CD8-positive, alpha-beta memory T cell (primary cell): ENCODE results near the gene TSFM. TPM values are rescaled to one million over a fixed set of nuclear protein-coding genes. Genes with fewer than 3 reads are reported as not detected.

Experiments used
- CTCF ChIA-PET: fragments of 350-600 bp; sonication (Branson Sonifier 250); formaldehyde crosslinking; loops from one replicate; lab custom pipeline; 2021; ENCODE audit warnings: antibody characterized with exemption; lab: Charles Lee
- POLR2A ChIA-PET: fragments of 350-600 bp; sonication (Branson Sonifier 250); formaldehyde crosslinking; loops from one replicate; lab custom pipeline; 2021; ENCODE audit warnings: antibody characterized with exemption; lab: Charles Lee
- DNase-seq, 5 donors: peaks; one replicate each; pipeline versions ENCODE4 v3.0.0 to v3.0.0-alpha.2; 2020 to 2022; ENCODE audit warnings: mixed read lengths in 1 of 5
- H3K27ac ChIP-seq: one replicate; pipeline ENCODE4 v1.7.0; 2013; ENCODE audit warnings: low read depth, mild to moderate bottlenecking, low read length, moderate library complexity
- H3K27me3 ChIP-seq: 2 replicates; pipeline ENCODE4 v1.7.0; 2013; ENCODE audit warnings: low read length, mild to moderate bottlenecking; ENCODE audit not compliant: insufficient read depth, poor library complexity, severe bottlenecking
- H3K36me3 ChIP-seq: 2 replicates; pipeline ENCODE4 v1.7.0; 2013; ENCODE audit warnings: mild to moderate bottlenecking, low read length, moderate library complexity; ENCODE audit not compliant: insufficient read depth
- H3K4me1 ChIP-seq: 2 replicates; pipeline ENCODE4 v1.7.0; 2013; ENCODE audit warnings: mild to moderate bottlenecking, low read length, moderate library complexity; ENCODE audit not compliant: insufficient read depth
- H3K4me3 ChIP-seq: 2 replicates; pipeline ENCODE4 v1.7.0; 2013; ENCODE audit warnings: mild to moderate bottlenecking, low read length
- H3K9me3 ChIP-seq: 2 replicates; pipeline ENCODE4 v1.7.0; 2013; ENCODE audit warnings: mild to moderate bottlenecking, low read length
- H3K27ac Mint-ChIP-seq, 8 donors: one replicate each; pipeline ENCODE4 v1.8.0; 2020 to 2021; ENCODE audit warnings: mixed read lengths in 8 of 8, mild to moderate bottlenecking in 6 of 8, inconsistent platforms in 3 of 8, moderate library complexity in 3 of 8
- H3K27me3 Mint-ChIP-seq, 2 donors: one replicate each; pipeline ENCODE4 v1.8.0; 2020 to 2021; ENCODE audit warnings: mixed read lengths in 2 of 2, mild to moderate bottlenecking in 1 of 2, moderate library complexity in 1 of 2
- H3K36me3 Mint-ChIP-seq, 3 donors: one replicate each; pipeline ENCODE4 v1.8.0; 2020 to 2021; ENCODE audit warnings: mixed read lengths in 3 of 3, inconsistent platforms in 1 of 3, mild to moderate bottlenecking in 1 of 3
- H3K4me1 Mint-ChIP-seq, 3 donors: one replicate each; pipeline ENCODE4 v1.8.0; 2020 to 2021; ENCODE audit warnings: mixed read lengths in 3 of 3, inconsistent platforms in 1 of 3, mild to moderate bottlenecking in 1 of 3
- H3K4me3 Mint-ChIP-seq, 7 donors: one replicate each; pipeline ENCODE4 v1.8.0; 2020 to 2021; ENCODE audit warnings: mixed read lengths in 7 of 7, mild to moderate bottlenecking in 6 of 7, moderate library complexity in 4 of 7, inconsistent platforms in 2 of 7
- H3K9me3 Mint-ChIP-seq, 5 donors: one replicate each; pipeline ENCODE4 v1.8.0; 2020 to 2022; ENCODE audit warnings: mixed read lengths in 5 of 5, mild to moderate bottlenecking in 3 of 5, moderate library complexity in 2 of 5, inconsistent platforms in 1 of 5
- polyA plus RNA-seq: library from polyadenylated mRNA; unstranded; fragments of 300-500 nt; fragmentation: Illumina TruSeq; gene quantifications from one replicate; pipeline ENCODE4 v1.2.3, GENCODE V29; 2021
- total RNA-seq, 2 experiments: library from RNA; stranded (reverse); gene quantifications; one replicate each; pipeline ENCODE4 v1.2.3, GENCODE V29; 2021

TSFM gene
- total RNA-seq: 10 to 100 TPM; 64.0 to 69.0 TPM
- polyA plus RNA-seq: 32.6 TPM

DNA sequence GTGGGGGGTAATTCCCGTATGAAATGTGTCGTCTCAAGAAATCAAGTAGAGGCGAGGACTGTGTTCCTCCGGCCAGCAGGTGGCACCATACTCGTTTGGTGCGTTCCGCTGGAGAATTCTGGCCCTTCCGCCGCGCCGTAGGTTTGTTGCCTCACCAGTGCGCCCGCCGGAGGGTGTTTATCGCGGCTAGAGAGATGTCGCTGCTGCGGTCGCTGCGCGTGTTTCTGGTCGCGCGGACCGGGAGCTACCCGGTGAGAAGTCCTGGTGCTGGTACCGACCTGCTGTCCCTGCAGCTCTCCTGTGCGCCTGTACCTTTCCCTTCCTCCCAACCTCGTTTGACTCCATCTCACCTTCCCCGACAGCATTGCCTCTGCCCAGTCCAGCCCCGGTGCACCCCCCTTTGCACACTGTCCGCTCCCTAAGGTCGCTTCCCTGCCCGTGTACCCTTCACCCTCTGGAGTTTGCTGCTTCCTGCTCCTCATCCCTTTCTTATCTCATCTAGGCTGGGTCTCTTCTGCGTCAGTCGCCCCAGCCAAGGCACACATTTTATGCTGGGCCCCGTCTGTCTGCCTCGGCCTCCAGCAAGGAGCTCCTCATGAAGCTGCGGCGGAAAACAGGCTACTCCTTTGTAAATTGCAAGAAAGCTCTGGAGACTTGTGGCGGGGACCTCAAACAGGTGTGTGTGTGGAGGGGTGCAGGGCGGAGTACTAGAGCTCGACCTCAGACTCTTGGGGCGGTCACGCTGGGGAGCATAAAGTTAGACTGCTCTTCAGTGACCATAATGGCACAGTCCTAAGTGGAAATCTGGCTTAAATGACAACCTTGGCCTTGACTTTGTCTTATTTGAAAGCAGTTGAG, at the start of gene TSFM:
TSS of gene TSFM (plus strand) at position 180 of the 858 bp plus-strand sequence. CDS start at position 195, 15 bp downstream.
- Histone ChIP-seq H3K27me3 (no peaks in the 10 kb centered on the region), H3K36me3 (peaks cover 22% of the 10 kb centered on the region), H3K27ac (peak within 1 kb of the TSS; percentile 95), H3K4me1 (peaks cover 40% of the 10 kb centered on the region), H3K9me3 (no peaks in the 10 kb centered on the region), H3K4me3 (peak within 1 kb of the TSS; percentile 99)
- H3K27ac Mint-ChIP-seq: peak within 1 kb of the TSS; percentile 98 to 100 (median 99)
- peak within 1 kb of the TSS; percentile 99 to 100 (median 100) for H3K4me3 Mint-ChIP-seq
- ChIA-PET POLR2A (interaction anchor here (0.6 to 1.5 kb wide), 6 partner anchors 11 to 1445 kb away, joined by 3 to 7 read pairs (median 4); partner anchors contain the start of genes CTDSP2, EEF1AKMT3 and IL23A), CTCF (interaction anchor here (0.7 to 4.1 kb wide), 21 partner anchors 8 to 221 kb away, joined by 3 to 24 read pairs (median 4); partner anchors contain the start of genes CTDSP2, EEF1AKMT3, MARCHF9 and METTL1)
- H3K4me1 Mint-ChIP-seq: peaks cover 45 to 55% (median 51%) of the 10 kb centered on the region in 3 donors
- peaks cover 0 to 3% of the 10 kb centered on the region in 2 donors for H3K27me3 Mint-ChIP-seq
- H3K36me3 Mint-ChIP-seq: peaks cover 0 to 37% (median 12%) of the 10 kb centered on the region in 3 donors
- peak; percentile 91 to 98 (median 94) for DNase-seq
- no peaks in the 10 kb centered on the region for H3K9me3 Mint-ChIP-seq

GRCh38 chr12:57733928-57734327, 48.7 kb upstream of the TSFM start:
- peak overlapping the region in 7 of 8 donors; percentile 26 to 93 (median 66) for H3K27ac Mint-ChIP-seq
- peaks cover 60% of the 10 kb centered on the region for H3K36me3 ChIP-seq
- H3K36me3 Mint-ChIP-seq: peaks cover 7 to 78% (median 12%) of the 10 kb centered on the region in 3 donors

GRCh38 chr12:57734591-57734990, 48.0 kb upstream of the TSFM start:
- peaks cover 12 to 79% (median 12%) of the 10 kb centered on the region in 3 donors for H3K36me3 Mint-ChIP-seq
- ChIA-PET CTCF (interaction anchor here (1.2 kb wide), 1 partner anchor 25 kb away, joined by 4 read pairs; no protein-coding TSS in a partner anchor), POLR2A (no interaction called here)
- no peak overlapping the region for H3K4me3 ChIP-seq
- H3K9me3 Mint-ChIP-seq: no peaks in the 10 kb centered on the region
- H3K27me3 ChIP-seq: no peaks in the 10 kb centered on the region
- peaks cover 10% of the 10 kb centered on the region for H3K4me1 ChIP-seq
- H3K4me3 Mint-ChIP-seq: peak overlapping the region in 1 of 7 donors; percentile 80
- peaks cover 23 to 31% (median 24%) of the 10 kb centered on the region in 3 donors for H3K4me1 Mint-ChIP-seq
- no peak for DNase-seq
- peaks cover 0 to 2% of the 10 kb centered on the region in 2 donors for H3K27me3 Mint-ChIP-seq
- H3K36me3 ChIP-seq: peaks cover 59% of the 10 kb centered on the region
- peak overlapping the region in 7 of 8 donors; percentile 37 to 93 (median 84) for H3K27ac Mint-ChIP-seq
- no peak overlapping the region for H3K27ac ChIP-seq
- no peaks in the 10 kb centered on the region for H3K9me3 ChIP-seq

More at GRCh38 chr12:57733928-57734327, 48.7 kb upstream of the TSFM start:
- H3K27ac ChIP-seq: no peak overlapping the region
- no peak overlapping the region for H3K4me3 ChIP-seq
- POLR2A ChIA-PET: no interaction called here
- no peak overlapping the region for H3K4me3 Mint-ChIP-seq
- peaks cover 0 to 2% of the 10 kb centered on the region in 2 donors for H3K27me3 Mint-ChIP-seq
- H3K9me3 ChIP-seq: no peaks in the 10 kb centered on the region
- H3K27me3 ChIP-seq: no peaks in the 10 kb centered on the region
- H3K4me1 ChIP-seq: peaks cover 3% of the 10 kb centered on the region
- CTCF ChIA-PET: no interaction called here
- H3K9me3 Mint-ChIP-seq: no peaks in the 10 kb centered on the region
- peaks cover 17 to 25% (median 17%) of the 10 kb centered on the region in 3 donors for H3K4me1 Mint-ChIP-seq
- peak in 1 of 5 donors; percentile 37 for DNase-seq

GRCh38 chr12:57735198-57735855, 47.3 kb upstream of the TSFM start:
- H3K27ac Mint-ChIP-seq: peak overlapping the region; percentile 37 to 93 (median 83)
- peak overlapping the region in 2 of 7 donors; percentile 47 to 80 for H3K4me3 Mint-ChIP-seq
- H3K4me1 Mint-ChIP-seq: peaks cover 26 to 39% (median 30%) of the 10 kb centered on the region in 3 donors
- no peak overlapping the region for H3K4me3 ChIP-seq
- H3K9me3 ChIP-seq: no peaks in the 10 kb centered on the region
- POLR2A ChIA-PET: interaction anchor here (0.5 kb wide), 1 partner anchor 478 kb away, joined by 4 read pairs; no protein-coding TSS in a partner anchor
- DNase-seq: peak in 1 of 5 donors; percentile 38
- peaks cover 52% of the 10 kb centered on the region for H3K36me3 ChIP-seq
- H3K27ac ChIP-seq: no peak overlapping the region
- CTCF ChIA-PET: interaction anchor here (1.0 to 1.4 kb wide), 3 partner anchors 9 to 24 kb away, joined by 3 to 4 read pairs (median 4); partner anchors contain the start of gene TSPAN31
- H3K9me3 Mint-ChIP-seq: no peaks in the 10 kb centered on the region
- peaks cover 17% of the 10 kb centered on the region for H3K4me1 ChIP-seq
- H3K27me3 ChIP-seq: no peaks in the 10 kb centered on the region
- peaks cover 0 to 2% of the 10 kb centered on the region in 2 donors for H3K27me3 Mint-ChIP-seq
- H3K36me3 Mint-ChIP-seq: peaks cover 12 to 77% (median 12%) of the 10 kb centered on the region in 3 donors

DNA sequence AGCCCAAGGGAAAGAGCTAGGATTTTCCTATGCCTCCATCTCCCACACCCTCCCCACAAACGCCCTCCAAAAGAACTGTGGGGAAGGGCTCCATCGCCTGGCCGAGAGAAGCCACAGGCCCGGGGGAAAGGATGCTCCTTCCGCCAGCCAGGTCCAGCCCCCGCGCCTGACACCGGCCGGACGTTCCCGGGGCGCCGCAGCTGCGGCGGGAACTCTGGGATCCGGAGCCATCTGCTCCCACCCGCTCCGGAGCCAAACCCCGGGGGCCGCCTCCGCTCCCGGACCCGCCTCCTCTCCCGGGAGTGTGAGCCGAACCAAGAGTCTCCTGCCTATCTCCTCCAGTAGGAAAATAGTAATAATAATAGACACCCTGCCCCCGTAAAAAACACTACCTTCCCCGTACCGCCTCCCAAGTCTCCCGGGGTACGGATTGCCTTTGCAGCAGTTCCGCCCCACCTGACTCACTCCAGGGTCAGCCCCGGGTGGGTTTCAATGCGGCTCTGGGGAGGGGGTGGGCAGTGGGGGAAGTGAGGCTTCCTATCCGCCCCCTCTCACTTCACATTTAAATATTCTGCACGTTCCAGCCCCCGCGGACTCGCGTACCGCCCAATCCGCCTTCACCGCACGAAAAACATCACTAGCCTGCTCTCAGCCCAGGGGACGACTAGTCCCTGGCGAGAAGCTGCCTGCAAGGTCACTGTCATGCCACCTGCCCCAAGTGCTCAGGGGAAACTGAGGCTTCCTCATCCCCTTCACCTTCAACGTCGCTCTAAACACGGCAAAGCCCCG, 46.4 kb upstream of the TSFM start:
- Histone ChIP-seq H3K27me3 (no peaks in the 10 kb centered on the region), H3K4me1 (peaks cover 25% of the 10 kb centered on the region), H3K36me3 (peaks cover 44% of the 10 kb centered on the region), H3K27ac (no peak overlapping the region), H3K9me3 (no peaks in the 10 kb centered on the region), H3K4me3 (no peak overlapping the region)
- DNase-seq: peak in 1 of 5 donors; percentile 44
- Mint-ChIP-seq H3K4me1 (peaks cover 33 to 47% (median 38%) of the 10 kb centered on the region in 3 donors), H3K4me3 (peak overlapping the region in 1 of 7 donors; percentile 47), H3K9me3 (no peaks in the 10 kb centered on the region), H3K27me3 (peaks cover 0 to 4% of the 10 kb centered on the region in 2 donors), H3K36me3 (peaks cover 10 to 73% (median 12%) of the 10 kb centered on the region in 3 donors), H3K27ac (peak overlapping the region in 7 of 8 donors; percentile 26 to 88 (median 70))
- POLR2A ChIA-PET: interaction anchor here (0.5 to 0.9 kb wide), 2 partner anchors 11 to 479 kb away, joined by 4 to 10 read pairs; no protein-coding TSS in a partner anchor
- CTCF ChIA-PET: interaction anchor here (1.0 to 1.4 kb wide), 3 partner anchors 9 to 23 kb away, joined by 3 to 4 read pairs (median 4); partner anchors contain the start of gene TSPAN31

GRCh38 chr12:57736741-57737466, 45.7 kb upstream of the TSFM start:
- Mint-ChIP-seq H3K27me3 (peaks cover 0 to 5% of the 10 kb centered on the region in 2 donors), H3K27ac (peak overlapping the region in 7 of 8 donors; percentile 48 to 88 (median 84)), H3K36me3 (peaks cover 7 to 69% (median 12%) of the 10 kb centered on the region in 3 donors), H3K9me3 (no peaks in the 10 kb centered on the region), H3K4me1 (peaks cover 39 to 53% (median 41%) of the 10 kb centered on the region in 3 donors), H3K4me3 (peak overlapping the region in 2 of 7 donors; percentile 49 to 56)
- Histone ChIP-seq H3K9me3 (no peaks in the 10 kb centered on the region), H3K36me3 (peaks cover 36% of the 10 kb centered on the region), H3K4me1 (peaks cover 32% of the 10 kb centered on the region), H3K27ac (no peak overlapping the region), H3K27me3 (no peaks in the 10 kb centered on the region), H3K4me3 (no peak overlapping the region)
- CTCF ChIA-PET: no interaction called here
- peak in 1 of 5 donors; percentile 25 for DNase-seq
- POLR2A ChIA-PET: interaction anchor here (0.7 to 0.9 kb wide), 2 partner anchors 12 to 14 kb away, joined by 3 to 10 read pairs; no protein-coding TSS in a partner anchor
